Epithelial cell of esophagus (primary cell): ENCODE results near the gene PRPF4.

Experiments
- DNase-seq: peaks from one replicate; pipeline ENCODE4 v3.0.0; 2010; ENCODE audit warnings: low read depth
- H3K4me3 ChIP-seq: 2 replicates; pipeline ENCODE4 v1.5.1; 2011; ENCODE audit warnings: mild to moderate bottlenecking, low read length, control low read depth
- CTCF ChIP-seq: IDR thresholded peaks from 2 replicates; pipeline ENCODE4 v1.5.1; 2011; ENCODE audit warnings: low read depth, mild to moderate bottlenecking, low read length, control low read depth, inconsistent platforms; ENCODE audit not compliant: insufficient read depth; ENCODE audit errors: missing control alignments

The PRPF4 gene

GRCh38 chr9:113254991-113255390, 20.5 kb upstream of the PRPF4 start:
- TF ChIP-seq CTCF: no peak
- H3K4me3 ChIP-seq: no peak overlapping the region
- DNase-seq: no peak

GRCh38 chr9:113255438-113255837, 20.0 kb upstream of the PRPF4 start:
- no peak for DNase-seq
- no peak overlapping the region for H3K4me3 ChIP-seq
- no peak for TF ChIP-seq CTCF

DNA sequence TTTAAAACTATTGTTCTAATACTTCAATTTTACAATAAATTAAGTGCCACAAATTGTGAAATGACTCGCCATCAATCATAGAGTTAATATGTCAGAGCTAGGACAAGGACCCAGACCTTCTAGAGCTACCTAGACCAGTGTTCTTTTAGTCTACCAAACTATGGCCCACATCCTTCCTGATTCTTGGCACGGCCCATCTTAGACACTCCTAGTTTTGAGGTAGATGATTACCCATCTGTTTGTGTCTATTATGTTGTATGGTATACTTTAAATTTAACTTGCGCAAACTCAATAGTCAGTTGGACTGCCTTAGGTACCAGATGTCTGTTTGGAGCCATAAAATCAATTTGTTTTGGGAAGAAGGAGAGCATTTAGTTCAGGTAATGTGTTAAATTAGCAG, 17.6 kb upstream of the PRPF4 start:
- no peak for DNase-seq
- TF ChIP-seq CTCF: no peak
- no peak overlapping the region for H3K4me3 ChIP-seq

GRCh38 chr9:113258282-113258681, 17.2 kb upstream of the PRPF4 start:
- no peak for TF ChIP-seq CTCF
- no peak for DNase-seq
- H3K4me3 ChIP-seq: no peak overlapping the region

- no peak overlapping the region for H3K4me3 ChIP-seq
- TF ChIP-seq CTCF: no peak
- no peak for DNase-seq
Measured at GRCh38 chr9:113261917-113262671, 13.4 kb upstream of the PRPF4 start.

DNA sequence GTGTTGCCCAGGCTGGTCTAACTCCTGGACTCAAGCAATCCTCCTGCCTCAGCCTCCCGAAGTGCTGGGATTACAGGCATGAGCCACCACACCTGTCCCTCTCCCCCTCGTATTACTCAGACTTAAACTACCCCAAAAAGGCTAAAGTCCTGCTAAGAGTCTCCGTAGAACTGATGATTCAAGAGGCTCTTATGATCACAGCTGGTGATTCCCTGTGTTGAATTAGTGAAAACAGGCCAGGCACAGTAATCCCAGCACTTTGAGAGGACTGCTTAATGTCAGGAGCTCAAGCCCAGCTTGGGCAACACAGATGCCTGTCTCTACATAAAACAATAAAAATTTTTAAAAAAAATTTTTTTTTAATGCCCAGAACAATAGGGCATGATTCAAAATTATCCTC, 9.3 kb upstream of the PRPF4 start:
- TF ChIP-seq CTCF: no peak
- H3K4me3 ChIP-seq: no peak overlapping the region
- DNase-seq: no peak
